ENCODE data around the gene OTUD3.
A peak's percentile ranks its signal among the peaks of the same experiment; 100 is the strongest.
"Not testable (repeated sequence)": the region's sequence is repeated elsewhere in the genome, so short reads cannot be mapped to it uniquely, and the experiment has no call there.

Gene OTUD3

GRCh38 chr1:19882111-19883071 lies at the start of gene OTUD3:
Gene OTUD3, plus strand, starts transcription at chr1:19882395. Its CDS starts 119 bp downstream, at chr1:19882514.
- peak; percentile 99 for DNase-seq (ENCODE audit: low spot score)

DNA sequence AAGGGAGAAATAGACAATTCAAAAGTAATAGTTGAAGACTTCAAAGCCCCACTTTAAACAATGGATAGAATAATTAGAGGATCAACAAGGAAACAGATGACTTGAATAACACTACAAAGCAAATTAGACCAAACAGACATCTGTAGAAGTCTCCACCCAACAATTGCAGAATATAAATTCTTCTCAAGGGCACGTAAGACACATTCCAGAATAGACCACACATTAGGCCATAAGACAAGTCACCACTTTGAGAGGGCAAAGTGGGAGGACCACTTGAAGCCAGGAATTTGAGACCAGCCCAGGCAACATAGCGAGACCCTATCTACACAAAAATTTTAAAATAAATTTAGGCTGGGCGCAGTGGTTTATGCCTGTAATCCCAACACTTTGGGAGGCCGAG lies 46.6 kb upstream of the OTUD3 start:
- DNase-seq (ENCODE audit: low spot score): no peak

GRCh38 chr1:19837866-19838265 lies 44.3 kb upstream of the OTUD3 start:
- no peak for DNase-seq (ENCODE audit: low spot score)

DNA sequence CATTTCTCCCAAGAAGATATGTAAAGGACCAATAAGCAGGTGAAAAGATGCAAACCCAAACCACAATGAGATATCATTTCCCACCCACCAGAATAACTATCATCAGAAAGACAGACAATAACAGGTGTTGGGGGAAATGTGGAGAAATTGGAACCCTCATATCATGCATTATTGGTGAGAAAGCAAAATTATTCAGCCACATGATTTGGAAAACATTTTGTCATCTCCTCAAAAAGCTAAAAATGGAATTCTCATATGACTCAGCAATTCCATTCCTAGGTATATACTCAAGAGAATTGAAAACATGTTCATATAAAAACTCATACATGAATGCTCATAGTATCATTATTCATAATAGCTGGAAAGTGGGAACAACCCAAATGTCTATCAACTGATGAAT lies 42.0 kb upstream of the OTUD3 start:
- no peak for DNase-seq (ENCODE audit: low spot score)

GRCh38 chr1:19844731-19845495 lies 37.3 kb upstream of the OTUD3 start:
- DNase-seq (ENCODE audit: low spot score): peak; percentile 11

- no peak for DNase-seq (ENCODE audit: low spot score)
These were observed 36.6 kb upstream of the OTUD3 start for GRCh38 chr1:19845555-19845954.

- no peak for DNase-seq (ENCODE audit: low spot score)
These were observed 35.9 kb upstream of the OTUD3 start for GRCh38 chr1:19846338-19846737.

GRCh38 chr1:19847334-19847733 lies 34.9 kb upstream of the OTUD3 start:
- DNase-seq (ENCODE audit: low spot score): not testable (repeated sequence)

- not testable (repeated sequence) for DNase-seq (ENCODE audit: low spot score)
These were observed 32.9 kb upstream of the OTUD3 start for GRCh38 chr1:19849307-19849706.

- no peak for DNase-seq (ENCODE audit: low spot score)
These were observed 32.0 kb upstream of the OTUD3 start for GRCh38 chr1:19850214-19850613.

DNA sequence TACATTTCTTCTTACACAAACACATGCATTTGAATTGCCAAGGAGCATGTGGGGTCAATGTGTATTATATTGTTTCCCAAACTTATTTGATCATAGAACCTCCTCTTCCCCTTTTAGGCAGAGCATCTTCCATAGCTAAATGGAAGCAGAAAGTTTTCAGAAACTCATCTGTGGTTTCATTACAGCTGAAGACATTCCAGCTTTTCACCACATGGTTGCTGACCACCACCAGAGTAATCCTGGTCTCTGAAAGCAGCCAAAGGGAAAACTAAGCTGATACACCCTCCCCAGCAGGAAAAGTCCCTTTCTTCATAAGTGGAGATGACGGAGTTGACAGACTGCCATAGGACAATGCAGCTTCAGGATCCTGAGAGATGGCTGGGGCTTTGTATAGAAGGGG lies 30.2 kb upstream of the OTUD3 start:
- DNase-seq (ENCODE audit: low spot score): peak; percentile 18

- DNase-seq (ENCODE audit: low spot score): no peak
These were observed 27.3 kb upstream of the OTUD3 start for GRCh38 chr1:19854866-19855265.

- no peak for DNase-seq (ENCODE audit: low spot score)
These were observed 23.3 kb upstream of the OTUD3 start for GRCh38 chr1:19858893-19859292.

GRCh38 chr1:19859876-19860275 lies 22.3 kb upstream of the OTUD3 start:
- no peak for DNase-seq (ENCODE audit: low spot score)

DNA sequence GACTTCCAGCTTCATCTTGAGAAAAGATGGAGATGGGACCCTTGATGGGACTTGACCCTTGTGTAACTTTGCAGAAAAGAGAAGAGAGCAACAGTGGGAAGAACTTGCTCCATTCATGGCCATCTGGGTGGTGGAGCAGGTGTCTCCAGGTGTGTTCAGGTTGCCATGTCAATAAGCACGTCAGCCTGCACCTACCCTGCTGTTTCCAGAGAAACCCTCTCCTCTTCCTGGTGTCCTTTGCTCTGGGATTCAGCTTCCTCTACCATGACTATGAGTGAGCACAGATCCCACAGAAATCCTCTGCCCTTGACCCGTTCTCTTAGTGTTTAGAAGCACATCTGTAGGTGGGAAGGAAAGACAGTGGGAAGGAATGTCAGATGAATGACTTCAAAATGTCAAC lies 21.8 kb upstream of the OTUD3 start:
- no peak for DNase-seq (ENCODE audit: low spot score)

- peak; percentile 65 for DNase-seq (ENCODE audit: low spot score)
These were observed 21.2 kb upstream of the OTUD3 start for GRCh38 chr1:19861034-19861433.

- no peak for DNase-seq (ENCODE audit: low spot score)
These were observed 20.2 kb upstream of the OTUD3 start for GRCh38 chr1:19861842-19862530.

GRCh38 chr1:19862944-19863343 lies 19.3 kb upstream of the OTUD3 start:
- DNase-seq (ENCODE audit: low spot score): no peak

- DNase-seq (ENCODE audit: low spot score): no peak
These were observed 17.5 kb upstream of the OTUD3 start for GRCh38 chr1:19864570-19865160.

DNA sequence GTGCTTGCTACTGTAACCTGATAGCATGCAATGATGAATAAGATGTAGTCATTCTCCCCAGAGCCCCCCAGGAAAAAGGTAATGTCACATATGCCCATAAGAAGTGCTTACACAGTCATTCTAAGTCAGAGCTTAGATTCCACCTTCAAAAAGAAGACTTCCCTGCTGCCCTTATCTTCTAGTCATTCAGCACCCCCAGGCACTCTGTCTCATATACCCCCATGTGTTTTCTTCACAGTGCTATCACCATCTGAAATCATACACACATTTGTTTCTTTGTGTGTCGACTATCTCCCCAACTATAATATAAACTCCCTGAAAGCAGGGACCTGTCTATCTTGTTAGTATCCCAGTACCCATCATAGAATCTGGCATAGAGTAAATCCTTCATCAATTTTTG lies 16.2 kb upstream of the OTUD3 start:
- no peak for DNase-seq (ENCODE audit: low spot score)

- peak; percentile 69 for DNase-seq (ENCODE audit: low spot score)
These were observed 15.4 kb upstream of the OTUD3 start for GRCh38 chr1:19866758-19867157.

- DNase-seq (ENCODE audit: low spot score): not testable (repeated sequence)
These were observed 13.6 kb upstream of the OTUD3 start for GRCh38 chr1:19868575-19868974.

Measured in AG08395 (cell line).